GM12878 (cell line): ENCODE measurements around the gene ELMO2. TPM values are rescaled to one million over a fixed set of nuclear protein-coding genes. Genes with fewer than 3 reads are reported as not detected.

Experiments used
- ATAC-seq: fragments of 200-7000 bp; cut with Tn5 transposase; 3 replicates; pipeline ENCODE4 v1.9.1; 2020; ENCODE audit warnings: mild to moderate bottlenecking, moderate library complexity
- BruUV-seq: library from RNA; stranded (reverse); fragments of 400-500 nt; replicated peaks from 2 replicates; lab custom pipeline; 2021; lab: Mats Ljungman, UMichigan
- CTCF ChIA-PET: fragments of 300-600 bp; sonication (Branson Sonifier 250); formaldehyde crosslinking; extraction: SDS; loops from one replicate; lab custom pipeline; 2021; ENCODE audit warnings: inconsistent platforms; lab: Yijun Ruan, JAX
- POLR2A ChIA-PET: fragments of 350-600 bp; formaldehyde crosslinking; extraction: SDS; loops from one replicate; lab custom pipeline; 2021; ENCODE audit warnings: inconsistent platforms; lab: Charles Lee
- RAD21 ChIA-PET: fragments of 300-600 bp; sonication (Branson Sonifier 250); formaldehyde crosslinking; loops from one replicate; lab custom pipeline; 2023; ENCODE audit warnings: antibody characterized with exemption; ENCODE audit not compliant: unreplicated experiment; lab: Charles Lee
- SMC1A ChIA-PET: fragments of 300-600 bp; sonication (Branson Sonifier 250); formaldehyde crosslinking; loops from one replicate; lab custom pipeline; 2023; ENCODE audit not compliant: unreplicated experiment, uncharacterized antibody; lab: Charles Lee
- DNase-seq: peaks from one replicate; pipeline ENCODE4 v3.0.0-alpha.2; 2011; ENCODE audit warnings: low read depth, low spot score
- FAIRE-seq: peaks from 3 replicates; lab custom pipeline; 2011; peaks lifted over from hg19 to GRCh38; lab: Jason Lieb, UNC
- H2AFZ ChIP-seq: 2 replicates; pipeline ENCODE4 v1.6.0; 2011; ENCODE audit warnings: low read depth, low read length, control low read depth; ENCODE audit not compliant: control insufficient read depth
- H3K27ac ChIP-seq: 2 replicates; pipeline ENCODE4 v1.5.1; 2011; ENCODE audit warnings: control low read depth; ENCODE audit not compliant: control insufficient read depth, insufficient read depth
- H3K27me3 ChIP-seq, 2 experiments: replicated peaks in 1 of 2; 2 replicates each; pipeline versions ENCODE4 v1.6.0 to v1.6.1; 2011; ENCODE audit warnings: low read length in 1 of 2; ENCODE audit not compliant: control insufficient read depth in 2 of 2, insufficient read depth in 2 of 2
- H3K36me3 ChIP-seq, 2 experiments: 2 replicates each; pipeline ENCODE4 v1.5.1; 2011; ENCODE audit warnings: low read length in 1 of 2; ENCODE audit not compliant: control insufficient read depth in 2 of 2, insufficient read depth in 2 of 2
- H3K4me1 ChIP-seq: 2 replicates; pipeline ENCODE4 v1.6.1; 2011; ENCODE audit warnings: mild to moderate bottlenecking, low read length, moderate library complexity, mixed read lengths; ENCODE audit not compliant: control insufficient read depth, insufficient read depth
- H3K4me2 ChIP-seq: 2 replicates; pipeline ENCODE4 v1.6.0; 2011; ENCODE audit warnings: control low read depth; ENCODE audit not compliant: control insufficient read depth, insufficient read depth
- H3K4me3 ChIP-seq: fragments of 200-600 bp; sonication (generic); 2 replicates; pipeline ENCODE4 v1.5.1; 2016
- H3K79me2 ChIP-seq: 2 replicates; pipeline ENCODE4 v1.6.0; 2011; ENCODE audit warnings: low read length; ENCODE audit not compliant: control insufficient read depth, insufficient read depth
- H3K9ac ChIP-seq: 2 replicates; pipeline ENCODE4 v1.8.0; 2011; ENCODE audit warnings: low read length, control low read depth, mixed read lengths; ENCODE audit not compliant: control insufficient read depth, insufficient read depth
- H3K9me3 ChIP-seq: replicated peaks from 3 replicates; pipeline ENCODE4 v1.5.1; 2011; ENCODE audit warnings: mild to moderate bottlenecking, low read length; ENCODE audit not compliant: control insufficient read depth, insufficient read depth
- H4K20me1 ChIP-seq: 2 replicates; pipeline ENCODE4 v1.6.0; 2011; ENCODE audit not compliant: control insufficient read depth, insufficient read depth
- EGR1 ChIP-seq, 2 experiments: IDR thresholded peaks; 1 replicate in 1 of 2; 2 replicates in 1 of 2; pipeline ENCODE4 v1.6.1; 2011 to 2012; ENCODE audit warnings: low read depth in 2 of 2, low read length in 2 of 2, borderline replicate concordance in 1 of 2, mild to moderate bottlenecking in 1 of 2, moderate library complexity in 1 of 2
- EP300 ChIP-seq, 2 experiments: fragments of 150-350 bp in 1 of 2; IDR thresholded peaks; 2 replicates each; pipeline ENCODE4 v1.6.1; 2011 to 2012; ENCODE audit warnings: low read depth in 2 of 2, low read length in 2 of 2, borderline replicate concordance in 1 of 2, improper control_type of control experiment in 1 of 2, inconsistent platforms in 1 of 2; ENCODE audit not compliant: control insufficient read depth in 1 of 2
- HDAC2 ChIP-seq: fragments of 200-600 bp; sonication (generic); IDR thresholded peaks from 2 replicates; pipeline ENCODE4 v1.6.1; 2017
- IKZF1 ChIP-seq: fragments of 450-650 bp; conservative IDR thresholded peaks from 2 replicates; pipeline ENCODE4 v1.6.1; 2017; ENCODE audit warnings: antibody characterized with exemption, mild to moderate bottlenecking
- IKZF2 ChIP-seq, 2 experiments: fragments of 450-650 bp; IDR thresholded peaks; 2 replicates each; pipeline ENCODE4 v1.6.1; 2017; ENCODE audit warnings: mild to moderate bottlenecking in 2 of 2, moderate library complexity in 2 of 2
- MYB ChIP-seq: fragments of 150-350 bp; IDR thresholded peaks from 2 replicates; pipeline ENCODE4 v1.6.1; 2014; ENCODE audit warnings: mild to moderate bottlenecking, low read depth, low read length, borderline replicate concordance
- POLR2AphosphoS2 ChIP-seq: IDR thresholded peaks from 2 replicates; pipeline ENCODE4 v1.6.1; 2011; ENCODE audit warnings: low read depth, mild to moderate bottlenecking, low read length, improper control_type of control experiment, moderate library complexity
- SIN3A ChIP-seq: IDR thresholded peaks from 2 replicates; pipeline ENCODE4 v1.6.1; 2012; ENCODE audit warnings: low read depth, low read length, improper control_type of control experiment
- SMARCA5 ChIP-seq: fragments of 450-650 bp; IDR thresholded peaks from 2 replicates; pipeline ENCODE4 v1.6.1; 2017; ENCODE audit warnings: mild to moderate bottlenecking
- SREBF1 ChIP-seq: IDR thresholded peaks from 2 replicates; pipeline ENCODE4 v1.6.1; 2012; ENCODE audit warnings: mild to moderate bottlenecking, low read length
- STAT1 ChIP-seq: fragments of 450-650 bp; conservative IDR thresholded peaks from 2 replicates; pipeline ENCODE4 v1.6.1; 2014; ENCODE audit warnings: antibody characterized with exemption, mild to moderate bottlenecking
- TAF1 ChIP-seq: IDR thresholded peaks from 2 replicates; pipeline ENCODE4 v1.6.1; 2011; ENCODE audit warnings: mild to moderate bottlenecking, low read depth, low read length, borderline replicate concordance
- TCF7 ChIP-seq: IDR thresholded peaks from 2 replicates; pipeline ENCODE4 v1.6.1; 2014; ENCODE audit warnings: antibody characterized with exemption, borderline replicate concordance
- WGBS: methylation state at CpG from one replicate; pipeline ENCODE4 v1.1.6; 2016; ENCODE audit warnings: low lambda C conversion rate; ENCODE audit not compliant: insufficient replicate concordance, insufficient coverage; ENCODE audit errors: missing lambda C conversion rate; 5-methylcytosine and 5-hydroxymethylcytosine counted together
- in situ Hi-C: fragments of 300-500 bp; cut with MboI; formaldehyde crosslinking; loops from 9 replicates; pipeline ENCODE4 v1.14.3; 2018; ENCODE audit warnings: mixed read lengths
- intact Hi-C: fragments of 100-400 bp; cut with micrococcal nuclease; formaldehyde crosslinking; loops from one replicate; pipeline ENCODE4 v1.14.2; 2022; ENCODE audit not compliant: unreplicated experiment
- polyA plus RNA-seq, 11 experiments: library from polyadenylated mRNA; depleted of rRNA in 4 of 11; unstranded in 6 of 11; stranded (reverse) in 5 of 11; fragments of >200 nt; fragmentation: Nextera tagmentation in 4 of 11; fragmentation: Illumina TruSeq in 1 of 11; extraction: Ambion mirVana in 4 of 11; extraction: Trizol in 1 of 11; gene quantifications; 1 replicate in 1 of 11; 2 replicates in 10 of 11; pipeline versions ENCODE4 v1.2.1 to v1.2.3, GENCODE V29; 2011 to 2016; ENCODE audit warnings: inconsistent platforms in 2 of 11, missing spikeins in 2 of 11, low read depth in 1 of 11
- total RNA-seq, 4 experiments: library from RNA; depleted of rRNA in 3 of 4; stranded (reverse); fragments of >200 nt in 3 of 4; fragmentation: Illumina TruSeq in 1 of 4; extraction: Trizol in 1 of 4; gene quantifications; 2 replicates each; pipeline versions ENCODE4 v1.2.1 to v1.2.3, GENCODE V29; 2013 to 2021
- TF ChIP-seq, protein P1 (sequence below): fragments of 450-650 bp; IDR thresholded peaks from 2 replicates; pipeline ENCODE4 v1.6.1; 2017; ENCODE audit warnings: mild to moderate bottlenecking, moderate library complexity
- TF ChIP-seq, protein P2 (sequence below): IDR thresholded peaks from 2 replicates; pipeline ENCODE4 v1.6.1; 2012; ENCODE audit warnings: low read depth, low read length, improper control_type of control experiment
- TF ChIP-seq, protein P3 (sequence below): fragments of 450-650 bp; IDR thresholded peaks from 2 replicates; pipeline ENCODE4 v1.6.1; 2016; ENCODE audit warnings: mild to moderate bottlenecking

Gene ELMO2
- total and polyA plus RNA-seq, 10 of the 15 experiments (the other 5 are each of a cell fraction or from before 2014, with no cell fraction given) = 14.2 to 40.2 (median 37.6) TPM

DNA sequence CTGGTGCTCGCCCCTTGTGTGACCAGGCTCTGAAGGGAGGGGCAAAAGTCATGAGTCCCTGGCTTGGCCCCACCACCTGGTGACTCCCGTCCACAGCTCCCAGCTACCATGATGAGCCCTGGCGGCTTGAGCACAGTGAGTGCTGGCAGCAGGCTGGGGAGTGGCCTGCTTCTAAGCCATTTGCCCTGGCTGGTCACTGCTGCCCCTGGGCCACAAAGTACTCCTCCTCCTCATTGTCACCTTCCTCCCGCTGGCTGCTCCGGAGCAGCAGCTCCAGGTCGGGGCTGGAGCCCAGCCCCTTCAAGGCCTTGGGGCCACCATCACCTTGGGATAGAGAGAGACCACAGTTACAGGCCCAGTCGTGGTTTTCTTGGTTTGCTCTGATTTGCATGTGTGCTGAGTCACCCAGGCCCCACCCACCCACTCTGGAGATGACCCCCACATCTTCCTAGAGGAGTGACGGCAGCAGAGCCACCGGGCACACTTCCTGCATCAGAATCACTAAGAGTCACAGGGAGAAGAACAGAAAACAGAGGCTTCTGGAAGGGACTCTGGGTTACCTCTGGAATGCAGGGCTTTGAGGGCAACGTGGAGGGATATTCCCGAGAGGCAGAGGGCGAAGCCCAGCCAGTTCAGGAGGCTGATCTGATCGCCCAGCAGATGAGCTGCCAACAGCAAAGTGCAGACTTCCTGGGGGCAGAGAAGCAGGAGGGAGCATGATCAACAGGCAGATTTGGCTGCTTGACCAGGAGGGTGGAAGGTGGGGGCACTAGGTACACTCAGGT is 56.0 kb downstream of the ELMO2 start:
- POLR2A ChIA-PET = interaction anchor here (0.7 to 3.6 kb wide), 5 partner anchors 9 to 63 kb away, joined by 3 to 24 read pairs (median 5); partner anchors contain the start of gene ELMO2
- no peak overlapping the region for H2AFZ ChIP-seq
- RAD21 ChIA-PET = interaction anchor here (0.9 to 2.0 kb wide), 6 partner anchors 13 to 221 kb away, joined by 3 to 15 read pairs (median 4); partner anchors contain the start of gene ELMO2
- SMC1A ChIA-PET = interaction anchor here (1.0 to 3.1 kb wide), 7 partner anchors 9 to 173 kb away, joined by 3 to 14 read pairs (median 7); no protein-coding TSS in a partner anchor
- DNase-seq = peak; percentile 54
- H4K20me1 ChIP-seq = no peaks in the 10 kb centered on the region
- peak overlapping the region; percentile 73 for H3K4me2 ChIP-seq
- 37% methylated on average over 12 of the region's 13 CpGs for WGBS
- BruUV-seq = no TSS peak
- in situ Hi-C loops = loop anchor here (25.0 kb wide), 1 partner anchor 538 kb away; the partner anchor contains the start of gene UBE2C
- H3K9ac ChIP-seq = peak overlapping the region; percentile 39
- peak overlapping the region; percentile 48; the same call in 1 of the 2 replicates for H3K4me3 ChIP-seq
- peak; percentile 85 for FAIRE-seq
- peak overlapping the region; percentile 91 for H3K27ac ChIP-seq
- H3K4me1 ChIP-seq = peaks cover 33% of the 10 kb centered on the region
- intact Hi-C loops = loop anchor here (1.0 kb wide), 1 partner anchor 9 kb away; no protein-coding TSS in a partner anchor
- H3K27me3 ChIP-seq = no peaks in the 10 kb centered on the region
- no peaks in the 10 kb centered on the region for H3K9me3 ChIP-seq
- H3K36me3 ChIP-seq = peaks cover 0 to 5% of the 10 kb centered on the region in 2 experiments; a peak in 2 of 4 replicates
- H3K79me2 ChIP-seq = no peaks in the 10 kb centered on the region
- ATAC-seq = peak; percentile 86
- CTCF ChIA-PET = interaction anchor here (0.9 to 4.1 kb wide), 16 partner anchors 8 to 241 kb away, joined by 3 to 56 read pairs (median 7); no protein-coding TSS in a partner anchor
- TF ChIP-seq IKZF2 (IDR thresholded peaks at IDR 0.05) (peak in 1 of 2 experiments; percentile 42; a peak in 3 of 4 replicates), STAT1 (no peak), SREBF1 (no peak), POLR2AphosphoS2 (no peak), MYB (no peak), TCF7 (no peak), IKZF1 (peak; percentile 56), TAF1 (no peak), EGR1 (IDR thresholded peaks at IDR 0.05; ENCODE audit: borderline replicate concordance in 1 of 2, low read depth in 2 of 2, low read length in 2 of 2) (peak in 1 of 2 experiments; percentile 37; a peak in 1 of 3 replicates), HDAC2 (no peak), SIN3A (no peak), EP300 (IDR thresholded peaks at IDR 0.05; ENCODE audit: borderline replicate concordance in 1 of 2, control insufficient read depth in 1 of 2, low read depth in 2 of 2, low read length in 2 of 2) (0 out of 4 replicates have a peak, but pooled peaks of 1 of the 2 experiments have one; percentile 17), SMARCA5 (no peak)
- TF ChIP-seq, protein P1, sequence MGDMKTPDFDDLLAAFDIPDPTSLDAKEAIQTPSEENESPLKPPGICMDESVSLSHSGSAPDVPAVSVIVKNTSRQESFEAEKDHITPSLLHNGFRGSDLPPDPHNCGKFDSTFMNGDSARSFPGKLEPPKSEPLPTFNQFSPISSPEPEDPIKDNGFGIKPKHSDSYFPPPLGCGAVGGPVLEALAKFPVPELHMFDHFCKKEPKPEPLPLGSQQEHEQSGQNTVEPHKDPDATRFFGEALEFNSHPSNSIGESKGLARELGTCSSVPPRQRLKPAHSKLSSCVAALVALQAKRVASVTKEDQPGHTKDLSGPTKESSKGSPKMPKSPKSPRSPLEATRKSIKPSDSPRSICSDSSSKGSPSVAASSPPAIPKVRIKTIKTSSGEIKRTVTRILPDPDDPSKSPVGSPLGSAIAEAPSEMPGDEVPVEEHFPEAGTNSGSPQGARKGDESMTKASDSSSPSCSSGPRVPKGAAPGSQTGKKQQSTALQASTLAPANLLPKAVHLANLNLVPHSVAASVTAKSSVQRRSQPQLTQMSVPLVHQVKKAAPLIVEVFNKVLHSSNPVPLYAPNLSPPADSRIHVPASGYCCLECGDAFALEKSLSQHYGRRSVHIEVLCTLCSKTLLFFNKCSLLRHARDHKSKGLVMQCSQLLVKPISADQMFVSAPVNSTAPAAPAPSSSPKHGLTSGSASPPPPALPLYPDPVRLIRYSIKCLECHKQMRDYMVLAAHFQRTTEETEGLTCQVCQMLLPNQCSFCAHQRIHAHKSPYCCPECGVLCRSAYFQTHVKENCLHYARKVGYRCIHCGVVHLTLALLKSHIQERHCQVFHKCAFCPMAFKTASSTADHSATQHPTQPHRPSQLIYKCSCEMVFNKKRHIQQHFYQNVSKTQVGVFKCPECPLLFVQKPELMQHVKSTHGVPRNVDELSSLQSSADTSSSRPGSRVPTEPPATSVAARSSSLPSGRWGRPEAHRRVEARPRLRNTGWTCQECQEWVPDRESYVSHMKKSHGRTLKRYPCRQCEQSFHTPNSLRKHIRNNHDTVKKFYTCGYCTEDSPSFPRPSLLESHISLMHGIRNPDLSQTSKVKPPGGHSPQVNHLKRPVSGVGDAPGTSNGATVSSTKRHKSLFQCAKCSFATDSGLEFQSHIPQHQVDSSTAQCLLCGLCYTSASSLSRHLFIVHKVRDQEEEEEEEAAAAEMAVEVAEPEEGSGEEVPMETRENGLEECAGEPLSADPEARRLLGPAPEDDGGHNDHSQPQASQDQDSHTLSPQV = no peak
- TF ChIP-seq, protein P2, sequence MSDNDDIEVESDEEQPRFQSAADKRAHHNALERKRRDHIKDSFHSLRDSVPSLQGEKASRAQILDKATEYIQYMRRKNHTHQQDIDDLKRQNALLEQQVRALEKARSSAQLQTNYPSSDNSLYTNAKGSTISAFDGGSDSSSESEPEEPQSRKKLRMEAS = no peak
- TF ChIP-seq, protein P3, sequence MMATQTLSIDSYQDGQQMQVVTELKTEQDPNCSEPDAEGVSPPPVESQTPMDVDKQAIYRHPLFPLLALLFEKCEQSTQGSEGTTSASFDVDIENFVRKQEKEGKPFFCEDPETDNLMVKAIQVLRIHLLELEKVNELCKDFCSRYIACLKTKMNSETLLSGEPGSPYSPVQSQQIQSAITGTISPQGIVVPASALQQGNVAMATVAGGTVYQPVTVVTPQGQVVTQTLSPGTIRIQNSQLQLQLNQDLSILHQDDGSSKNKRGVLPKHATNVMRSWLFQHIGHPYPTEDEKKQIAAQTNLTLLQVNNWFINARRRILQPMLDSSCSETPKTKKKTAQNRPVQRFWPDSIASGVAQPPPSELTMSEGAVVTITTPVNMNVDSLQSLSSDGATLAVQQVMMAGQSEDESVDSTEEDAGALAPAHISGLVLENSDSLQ = no peak
